Measurements from ENCODE around the gene TSPEAR.

TSPEAR gene

DNA sequence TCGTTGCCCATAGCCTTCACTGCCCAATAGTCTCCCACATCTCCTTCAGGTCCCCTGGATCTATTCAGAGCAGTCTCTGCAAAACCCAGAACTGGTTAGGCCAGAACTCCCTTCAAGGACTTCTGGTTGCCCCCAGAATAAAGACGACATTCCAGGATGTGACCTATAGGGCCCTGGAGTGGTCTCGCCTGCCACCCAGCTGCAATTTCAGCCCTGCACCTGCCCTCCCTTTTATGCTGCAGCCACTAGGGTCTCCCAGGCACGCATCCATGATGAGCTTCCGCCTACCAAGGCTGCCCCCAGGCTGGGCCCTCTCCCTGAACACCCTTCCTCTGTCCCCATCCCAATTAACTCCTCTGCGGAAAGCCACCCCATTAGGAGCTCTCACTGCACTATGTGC is 7.2 kb upstream of the TSPEAR start:
- no peak for TF ChIP-seq CTCF (IDR thresholded peaks at IDR 0.05; ENCODE audit: insufficient read depth, low read length, poor library complexity, severe bottlenecking)
- no peak for DNase-seq (ENCODE audit: extremely low read depth, insufficient read length)
- H3K27me3 ChIP-seq (replicated peaks; ENCODE audit: control insufficient read depth, insufficient read depth, low read length): no peaks in the 10 kb centered on the region; the same call in 1 of the 2 replicates
- no peak overlapping the region for H3K4me3 ChIP-seq (replicated peaks; ENCODE audit: low read depth, low read length)
- no peaks in the 10 kb centered on the region for H3K36me3 ChIP-seq (ENCODE audit: control insufficient read depth, insufficient read depth, low read length)

DNA sequence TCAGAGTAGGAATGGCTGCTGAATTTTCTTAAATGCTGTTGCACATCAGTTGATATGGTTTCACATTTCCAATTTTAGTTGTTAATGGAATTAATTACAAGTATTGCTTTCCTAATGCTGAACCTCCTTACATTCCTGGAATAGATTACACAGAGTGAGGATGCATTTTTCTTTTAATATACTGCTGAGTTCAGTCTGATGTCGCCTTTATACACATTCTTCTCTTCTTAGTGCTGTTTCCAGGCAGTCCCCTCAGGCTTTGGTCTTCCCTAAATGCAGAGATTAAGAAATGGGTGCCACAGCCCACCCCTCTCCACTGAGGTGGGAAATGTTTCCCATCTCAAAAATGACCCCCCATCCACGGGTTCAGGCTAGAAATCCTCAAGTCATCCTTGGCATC is 6.7 kb upstream of the TSPEAR start:
- TF ChIP-seq CTCF (IDR thresholded peaks at IDR 0.05; ENCODE audit: insufficient read depth, low read length, poor library complexity, severe bottlenecking): no peak
- DNase-seq (ENCODE audit: extremely low read depth, insufficient read length): no peak
- no peaks in the 10 kb centered on the region; the same call in 1 of the 2 replicates for H3K27me3 ChIP-seq (replicated peaks; ENCODE audit: control insufficient read depth, insufficient read depth, low read length)
- H3K36me3 ChIP-seq (ENCODE audit: control insufficient read depth, insufficient read depth, low read length): no peaks in the 10 kb centered on the region
- no peak overlapping the region for H3K4me3 ChIP-seq (replicated peaks; ENCODE audit: low read depth, low read length)

- Histone ChIP-seq H3K27me3 (replicated peaks; ENCODE audit: control insufficient read depth, insufficient read depth, low read length) (no peaks in the 10 kb centered on the region; the same call in 1 of the 2 replicates), H3K4me3 (replicated peaks; ENCODE audit: low read depth, low read length) (no peak overlapping the region), H3K36me3 (ENCODE audit: control insufficient read depth, insufficient read depth, low read length) (no peaks in the 10 kb centered on the region)
- TF ChIP-seq CTCF (IDR thresholded peaks at IDR 0.05; ENCODE audit: insufficient read depth, low read length, poor library complexity, severe bottlenecking): no peak
- no peak for DNase-seq (ENCODE audit: extremely low read depth, insufficient read length)
These were observed 5.6 kb upstream of the TSPEAR start for GRCh38 chr21:44716984-44717383.

DNA sequence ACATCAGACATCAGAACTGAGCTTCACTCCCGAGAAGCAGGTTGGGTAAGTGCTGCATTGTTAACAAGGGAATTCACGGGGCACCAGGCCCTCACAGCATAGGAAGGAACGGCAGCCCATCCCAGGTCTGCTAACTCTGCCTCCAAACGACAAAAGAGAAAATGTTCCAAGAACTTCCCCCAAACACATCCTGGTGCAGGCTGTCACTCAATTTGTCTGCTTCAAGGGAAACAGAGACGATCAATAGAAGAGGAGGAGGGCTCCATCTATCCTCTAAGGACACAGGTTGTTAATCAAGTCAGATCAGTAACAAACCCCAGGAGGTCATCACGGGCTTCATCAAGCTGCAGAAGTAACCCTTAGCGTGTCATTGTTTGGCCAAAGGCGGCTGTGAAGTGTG is 3.5 kb upstream of the TSPEAR start:
- DNase-seq (ENCODE audit: extremely low read depth, insufficient read length): no peak
- no peak overlapping the region for H3K4me3 ChIP-seq (replicated peaks; ENCODE audit: low read depth, low read length)
- no peak for TF ChIP-seq CTCF (IDR thresholded peaks at IDR 0.05; ENCODE audit: insufficient read depth, low read length, poor library complexity, severe bottlenecking)
- no peaks in the 10 kb centered on the region for H3K36me3 ChIP-seq (ENCODE audit: control insufficient read depth, insufficient read depth, low read length)
- no peaks in the 10 kb centered on the region; the same call in 1 of the 2 replicates for H3K27me3 ChIP-seq (replicated peaks; ENCODE audit: control insufficient read depth, insufficient read depth, low read length)

GRCh38 chr21:44713846-44714245 is 2.5 kb upstream of the TSPEAR start:
- no peak for DNase-seq (ENCODE audit: extremely low read depth, insufficient read length)

More at GRCh38 chr21:44713846-44714245, 2.5 kb upstream of the TSPEAR start:
- no peak for TF ChIP-seq CTCF (IDR thresholded peaks at IDR 0.05; ENCODE audit: insufficient read depth, low read length, poor library complexity, severe bottlenecking)
- H3K27me3 ChIP-seq (replicated peaks; ENCODE audit: control insufficient read depth, insufficient read depth, low read length): peaks cover 1% of the 10 kb centered on the region; the same call in 1 of the 2 replicates
- no peak overlapping the region for H3K4me3 ChIP-seq (replicated peaks; ENCODE audit: low read depth, low read length)
- H3K36me3 ChIP-seq (ENCODE audit: control insufficient read depth, insufficient read depth, low read length): no peaks in the 10 kb centered on the region

Measured in GM06990 (cell line).